K562 (cell line): ENCODE results near the gene KCNE1. TPM values are rescaled to one million over a fixed set of nuclear protein-coding genes. Genes with fewer than 3 reads are reported as not detected.
A peak's percentile ranks its signal among the peaks of the same experiment; 100 is the strongest.

Experiments
- BMI1 ChIP-seq: fragments of 150-350 bp; IDR thresholded peaks from 2 replicates; pipeline ENCODE4 v1.6.1; 2014; ENCODE audit warnings: low read length
- CBFB ChIP-seq: sonication (generic); formaldehyde crosslinking; IDR thresholded peaks from 2 replicates; pipeline ENCODE4 v1.4.0; 2020; ENCODE audit warnings: mild to moderate bottlenecking, missing genetic modification reagents
- FOS ChIP-seq: IDR thresholded peaks from 3 replicates; pipeline ENCODE4 v1.6.1; 2011; ENCODE audit not compliant: insufficient read length; ENCODE audit errors: extremely low read depth
- LCOR ChIP-seq: sonication (generic); formaldehyde crosslinking; IDR thresholded peaks from 2 replicates; pipeline ENCODE4 v1.8.0; 2022; ENCODE audit warnings: mild to moderate bottlenecking, missing genetic modification reagents
- NR2C1 ChIP-seq, 2 experiments: fragments of 450-650 bp; IDR thresholded peaks; 2 replicates each; pipeline ENCODE4 v1.6.1; 2017; ENCODE audit warnings: mild to moderate bottlenecking in 2 of 2, antibody characterized with exemption in 1 of 2, inconsistent platforms in 1 of 2, missing compliant biosample characterization in 1 of 2, missing genetic modification characterization in 1 of 2
- SMAD4 ChIP-seq: fragments of 250-450 bp; sonication (Bioruptor Pico); conservative IDR thresholded peaks from 2 replicates; pipeline ENCODE4 v1.8.0; 2021; ENCODE audit warnings: inconsistent platforms, mild to moderate bottlenecking, moderate library complexity
- ZBTB7A ChIP-seq: IDR thresholded peaks from 2 replicates; pipeline ENCODE4 v1.6.1; 2011; ENCODE audit warnings: low read depth, mild to moderate bottlenecking, low read length, moderate library complexity, borderline replicate concordance; ENCODE audit not compliant: control insufficient read depth
- ZNF347 ChIP-seq: fragments of 450-650 bp; formaldehyde crosslinking; IDR thresholded peaks from 2 replicates; pipeline ENCODE4 v1.4.0; 2020; ENCODE audit warnings: low read depth, mild to moderate bottlenecking, moderate library complexity
- ZNF41 ChIP-seq: fragments of 250-450 bp; sonication (Bioruptor Pico); conservative IDR thresholded peaks from 2 replicates; pipeline ENCODE4 v1.4.0; 2020; ENCODE audit warnings: mild to moderate bottlenecking
- ZNF780A ChIP-seq: fragments of 250-450 bp; sonication (Bioruptor Pico); IDR thresholded peaks from 2 replicates; pipeline ENCODE4 v1.5.0; 2021; ENCODE audit warnings: mild to moderate bottlenecking
- polyA plus RNA-seq, 8 experiments: library from polyadenylated mRNA; depleted of rRNA in 4 of 8; stranded (reverse) in 5 of 8; unstranded in 3 of 8; fragments of >200 nt; fragmentation: Nextera tagmentation in 2 of 8; fragmentation: Illumina TruSeq in 1 of 8; extraction: Ambion mirVana in 2 of 8; extraction: Trizol in 1 of 8; gene quantifications; 2 replicates each; pipeline versions ENCODE4 v1.2.1 to v1.2.3, GENCODE V29; 2011 to 2014; ENCODE audit warnings: inconsistent platforms in 1 of 8, missing spikeins in 1 of 8
- total RNA-seq, 7 experiments: library from RNA; depleted of rRNA in 6 of 7; stranded (reverse); fragments of >200 nt in 6 of 7; fragmentation: Illumina TruSeq in 2 of 7; extraction: Trizol in 2 of 7; gene quantifications; 2 replicates each; pipeline versions ENCODE4 v1.2.1 to v1.2.3, GENCODE V29; 2011 to 2021; ENCODE audit warnings: low replicate concordance in 1 of 7
- TF ChIP-seq, protein P1 (sequence below): sonication (generic); formaldehyde crosslinking; IDR thresholded peaks from 2 replicates; pipeline ENCODE4 v1.8.0; 2022; ENCODE audit warnings: mild to moderate bottlenecking, missing genetic modification reagents
- TF ChIP-seq, protein P2 (sequence below): fragments of 250-450 bp; sonication (Bioruptor Pico); IDR thresholded peaks from 2 replicates; pipeline ENCODE4 v1.4.0; 2020
- TF ChIP-seq, protein P3 (sequence below): fragments of 250-450 bp; sonication (Bioruptor Pico); IDR thresholded peaks from 2 replicates; pipeline ENCODE4 v1.5.0; 2022; ENCODE audit warnings: mild to moderate bottlenecking
- TF ChIP-seq, protein P4 (sequence below), 3 experiments: IDR thresholded peaks in 2 of 3; conservative IDR thresholded peaks in 1 of 3; 2 replicates each; pipeline ENCODE4 v1.5.1; 2011 to 2012; ENCODE audit warnings: low read length in 3 of 3, mild to moderate bottlenecking in 3 of 3, control low read depth in 2 of 3, improper control_type of control experiment in 1 of 3, inconsistent platforms in 1 of 3, low read depth in 1 of 3, mixed read lengths in 1 of 3, moderate library complexity in 1 of 3; ENCODE audit not compliant: insufficient read depth in 2 of 3

Gene KCNE1
- total and polyA plus RNA-seq, 9 of the 15 experiments (the other 6 are each of a cell fraction or from before 2014, with no cell fraction given), result 0.05 to 0.22 (median 0.11) TPM; not detected in 3

DNA sequence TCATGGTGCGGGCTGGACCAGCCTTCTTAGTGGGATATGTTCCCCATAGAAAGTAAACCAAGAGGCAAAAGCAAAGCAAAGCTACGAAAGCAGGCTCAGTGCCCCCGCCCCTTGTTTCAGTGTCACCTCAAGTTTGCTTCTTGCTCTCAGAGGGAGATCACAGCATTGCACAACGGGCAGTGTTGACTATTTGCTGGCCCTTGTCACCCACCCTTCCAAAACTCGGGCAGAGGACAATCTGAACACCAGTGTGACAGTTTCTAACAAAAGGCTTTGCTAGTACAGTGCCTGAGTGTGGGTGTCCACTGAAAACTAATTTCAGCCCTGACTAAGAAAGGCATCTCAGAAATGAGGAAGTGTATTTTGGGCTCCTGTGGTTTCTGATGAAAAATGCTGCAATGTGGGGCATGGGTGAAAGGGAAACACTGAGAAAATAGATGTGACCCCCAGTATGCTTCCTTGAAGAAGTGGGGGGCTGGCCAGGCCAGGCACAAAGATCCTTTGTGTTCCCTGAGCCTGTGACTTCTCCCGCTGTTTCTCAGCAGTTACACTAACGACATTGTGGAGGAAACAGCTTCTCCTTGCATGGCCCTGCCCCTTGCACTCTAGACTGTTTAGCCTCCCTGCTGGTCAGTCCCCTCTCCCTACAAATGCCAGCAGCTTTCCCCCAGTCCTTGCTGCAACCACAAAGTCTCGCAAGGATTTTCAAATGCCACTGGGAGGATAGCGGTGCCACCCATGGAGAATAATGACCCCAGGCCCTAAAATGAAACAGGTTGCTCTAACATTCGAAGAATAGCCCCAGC is 33.3 kb upstream of the KCNE1 start (continued):
- TF ChIP-seq ZNF41 (CRISPR knock-in tag), result 0 out of 2 replicates have a peak, but pooled peaks have one; percentile 12
- TF ChIP-seq, protein P1, sequence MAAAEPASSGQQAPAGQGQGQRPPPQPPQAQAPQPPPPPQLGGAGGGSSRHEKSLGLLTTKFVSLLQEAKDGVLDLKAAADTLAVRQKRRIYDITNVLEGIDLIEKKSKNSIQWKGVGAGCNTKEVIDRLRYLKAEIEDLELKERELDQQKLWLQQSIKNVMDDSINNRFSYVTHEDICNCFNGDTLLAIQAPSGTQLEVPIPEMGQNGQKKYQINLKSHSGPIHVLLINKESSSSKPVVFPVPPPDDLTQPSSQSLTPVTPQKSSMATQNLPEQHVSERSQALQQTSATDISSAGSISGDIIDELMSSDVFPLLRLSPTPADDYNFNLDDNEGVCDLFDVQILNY (CRISPR knock-in tag), result no peak
- TF ChIP-seq BMI1, result no peak
- TF ChIP-seq, protein P2, sequence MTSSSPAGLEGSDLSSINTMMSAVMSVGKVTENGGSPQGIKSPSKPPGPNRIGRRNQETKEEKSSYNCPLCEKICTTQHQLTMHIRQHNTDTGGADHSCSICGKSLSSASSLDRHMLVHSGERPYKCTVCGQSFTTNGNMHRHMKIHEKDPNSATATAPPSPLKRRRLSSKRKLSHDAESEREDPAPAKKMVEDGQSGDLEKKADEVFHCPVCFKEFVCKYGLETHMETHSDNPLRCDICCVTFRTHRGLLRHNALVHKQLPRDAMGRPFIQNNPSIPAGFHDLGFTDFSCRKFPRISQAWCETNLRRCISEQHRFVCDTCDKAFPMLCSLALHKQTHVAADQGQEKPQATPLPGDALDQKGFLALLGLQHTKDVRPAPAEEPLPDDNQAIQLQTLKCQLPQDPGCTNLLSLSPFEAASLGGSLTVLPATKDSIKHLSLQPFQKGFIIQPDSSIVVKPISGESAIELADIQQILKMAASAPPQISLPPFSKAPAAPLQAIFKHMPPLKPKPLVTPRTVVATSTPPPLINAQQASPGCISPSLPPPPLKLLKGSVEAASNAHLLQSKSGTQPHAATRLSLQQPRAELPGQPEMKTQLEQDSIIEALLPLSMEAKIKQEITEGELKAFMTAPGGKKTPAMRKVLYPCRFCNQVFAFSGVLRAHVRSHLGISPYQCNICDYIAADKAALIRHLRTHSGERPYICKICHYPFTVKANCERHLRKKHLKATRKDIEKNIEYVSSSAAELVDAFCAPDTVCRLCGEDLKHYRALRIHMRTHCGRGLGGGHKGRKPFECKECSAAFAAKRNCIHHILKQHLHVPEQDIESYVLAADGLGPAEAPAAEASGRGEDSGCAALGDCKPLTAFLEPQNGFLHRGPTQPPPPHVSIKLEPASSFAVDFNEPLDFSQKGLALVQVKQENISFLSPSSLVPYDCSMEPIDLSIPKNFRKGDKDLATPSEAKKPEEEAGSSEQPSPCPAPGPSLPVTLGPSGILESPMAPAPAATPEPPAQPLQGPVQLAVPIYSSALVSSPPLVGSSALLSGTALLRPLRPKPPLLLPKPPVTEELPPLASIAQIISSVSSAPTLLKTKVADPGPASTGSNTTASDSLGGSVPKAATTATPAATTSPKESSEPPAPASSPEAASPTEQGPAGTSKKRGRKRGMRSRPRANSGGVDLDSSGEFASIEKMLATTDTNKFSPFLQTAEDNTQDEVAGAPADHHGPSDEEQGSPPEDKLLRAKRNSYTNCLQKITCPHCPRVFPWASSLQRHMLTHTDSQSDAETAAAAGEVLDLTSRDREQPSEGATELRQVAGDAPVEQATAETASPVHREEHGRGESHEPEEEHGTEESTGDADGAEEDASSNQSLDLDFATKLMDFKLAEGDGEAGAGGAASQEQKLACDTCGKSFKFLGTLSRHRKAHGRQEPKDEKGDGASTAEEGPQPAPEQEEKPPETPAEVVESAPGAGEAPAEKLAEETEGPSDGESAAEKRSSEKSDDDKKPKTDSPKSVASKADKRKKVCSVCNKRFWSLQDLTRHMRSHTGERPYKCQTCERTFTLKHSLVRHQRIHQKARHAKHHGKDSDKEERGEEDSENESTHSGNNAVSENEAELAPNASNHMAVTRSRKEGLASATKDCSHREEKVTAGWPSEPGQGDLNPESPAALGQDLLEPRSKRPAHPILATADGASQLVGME (CRISPR knock-in tag), result peak; percentile 10; the same call in 1 of the 2 replicates
- TF ChIP-seq FOS, result no peak
- TF ChIP-seq, protein P3, sequence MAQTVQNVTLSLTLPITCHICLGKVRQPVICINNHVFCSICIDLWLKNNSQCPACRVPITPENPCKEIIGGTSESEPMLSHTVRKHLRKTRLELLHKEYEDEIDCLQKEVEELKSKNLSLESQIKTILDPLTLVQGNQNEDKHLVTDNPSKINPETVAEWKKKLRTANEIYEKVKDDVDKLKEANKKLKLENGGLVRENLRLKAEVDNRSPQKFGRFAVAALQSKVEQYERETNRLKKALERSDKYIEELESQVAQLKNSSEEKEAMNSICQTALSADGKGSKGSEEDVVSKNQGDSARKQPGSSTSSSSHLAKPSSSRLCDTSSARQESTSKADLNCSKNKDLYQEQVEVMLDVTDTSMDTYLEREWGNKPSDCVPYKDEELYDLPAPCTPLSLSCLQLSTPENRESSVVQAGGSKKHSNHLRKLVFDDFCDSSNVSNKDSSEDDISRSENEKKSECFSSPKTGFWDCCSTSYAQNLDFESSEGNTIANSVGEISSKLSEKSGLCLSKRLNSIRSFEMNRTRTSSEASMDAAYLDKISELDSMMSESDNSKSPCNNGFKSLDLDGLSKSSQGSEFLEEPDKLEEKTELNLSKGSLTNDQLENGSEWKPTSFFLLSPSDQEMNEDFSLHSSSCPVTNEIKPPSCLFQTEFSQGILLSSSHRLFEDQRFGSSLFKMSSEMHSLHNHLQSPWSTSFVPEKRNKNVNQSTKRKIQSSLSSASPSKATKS (CRISPR knock-in tag), result 0 out of 2 replicates have a peak, but pooled peaks have one; percentile 17
- TF ChIP-seq, protein P4, sequence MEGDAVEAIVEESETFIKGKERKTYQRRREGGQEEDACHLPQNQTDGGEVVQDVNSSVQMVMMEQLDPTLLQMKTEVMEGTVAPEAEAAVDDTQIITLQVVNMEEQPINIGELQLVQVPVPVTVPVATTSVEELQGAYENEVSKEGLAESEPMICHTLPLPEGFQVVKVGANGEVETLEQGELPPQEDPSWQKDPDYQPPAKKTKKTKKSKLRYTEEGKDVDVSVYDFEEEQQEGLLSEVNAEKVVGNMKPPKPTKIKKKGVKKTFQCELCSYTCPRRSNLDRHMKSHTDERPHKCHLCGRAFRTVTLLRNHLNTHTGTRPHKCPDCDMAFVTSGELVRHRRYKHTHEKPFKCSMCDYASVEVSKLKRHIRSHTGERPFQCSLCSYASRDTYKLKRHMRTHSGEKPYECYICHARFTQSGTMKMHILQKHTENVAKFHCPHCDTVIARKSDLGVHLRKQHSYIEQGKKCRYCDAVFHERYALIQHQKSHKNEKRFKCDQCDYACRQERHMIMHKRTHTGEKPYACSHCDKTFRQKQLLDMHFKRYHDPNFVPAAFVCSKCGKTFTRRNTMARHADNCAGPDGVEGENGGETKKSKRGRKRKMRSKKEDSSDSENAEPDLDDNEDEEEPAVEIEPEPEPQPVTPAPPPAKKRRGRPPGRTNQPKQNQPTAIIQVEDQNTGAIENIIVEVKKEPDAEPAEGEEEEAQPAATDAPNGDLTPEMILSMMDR (IDR thresholded peaks at IDR 0.05 in 2 of 3, conservative IDR thresholded peaks at IDR 0.05 in 1 of 3; ENCODE audit: insufficient read depth in 2 of 3, low read depth in 1 of 3, low read length in 3 of 3), result no peak
- TF ChIP-seq SMAD4 (CRISPR knock-in tag), result peak; percentile 75
- TF ChIP-seq ZNF347 (CRISPR knock-in tag), result no peak
- peak; percentile 85 for TF ChIP-seq LCOR (CRISPR knock-in tag)
- TF ChIP-seq NR2C1 (IDR thresholded peaks at IDR 0.05), result no peak
- peak; percentile 80 for TF ChIP-seq NR2C1 (tag; IDR thresholded peaks at IDR 0.05)
- 0 out of 2 replicates have a peak, but pooled peaks have one; percentile 26 for TF ChIP-seq CBFB (CRISPR knock-in tag)
- no peak for TF ChIP-seq ZBTB7A
- no peak for TF ChIP-seq ZNF780A (CRISPR knock-in tag)
